Fibroblast of mammary gland (primary cell): ENCODE results near the gene MUC20.
"Not testable (repeated sequence)": the region's sequence is repeated elsewhere in the genome, so short reads cannot be mapped to it uniquely, and the experiment has no call there.

ENCODE experiments used
- DNase-seq: peaks from one replicate; pipeline ENCODE4 v3.0.0-alpha.2; 2010; ENCODE audit warnings: low read depth
- H3K4me3 ChIP-seq: 2 replicates; pipeline ENCODE4 v1.5.1; 2011; ENCODE audit warnings: low read depth, mild to moderate bottlenecking, low read length, moderate library complexity; ENCODE audit not compliant: control insufficient read depth
- TF ChIP-seq, protein P1 (sequence below): conservative IDR thresholded peaks from 2 replicates; pipeline ENCODE4 v1.5.1; 2011; ENCODE audit warnings: low read depth, low read length, inconsistent platforms; ENCODE audit not compliant: control insufficient read depth, insufficient read depth

Gene MUC20

DNA sequence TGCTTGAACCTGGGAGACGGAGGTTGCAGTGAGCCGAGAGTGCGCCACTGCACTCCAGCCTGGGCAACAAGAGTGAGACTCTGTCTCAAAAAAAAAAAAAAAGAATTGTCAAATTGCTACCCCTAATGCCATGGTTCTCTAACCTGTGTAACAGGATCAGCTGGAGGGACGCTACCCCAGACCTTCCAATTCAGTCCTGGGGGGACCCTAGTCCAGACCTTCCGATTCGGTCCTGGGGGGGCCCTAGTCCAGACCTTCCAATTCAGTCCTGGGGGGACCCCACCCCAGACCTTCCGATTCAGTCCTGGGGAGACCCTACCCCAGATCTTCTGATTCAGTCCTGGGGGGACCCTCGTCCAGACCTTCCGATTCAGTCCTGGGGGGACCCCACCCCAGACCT is 29.8 kb upstream of the MUC20 start:
- DNase-seq, result no peak
- TF ChIP-seq, protein P1, sequence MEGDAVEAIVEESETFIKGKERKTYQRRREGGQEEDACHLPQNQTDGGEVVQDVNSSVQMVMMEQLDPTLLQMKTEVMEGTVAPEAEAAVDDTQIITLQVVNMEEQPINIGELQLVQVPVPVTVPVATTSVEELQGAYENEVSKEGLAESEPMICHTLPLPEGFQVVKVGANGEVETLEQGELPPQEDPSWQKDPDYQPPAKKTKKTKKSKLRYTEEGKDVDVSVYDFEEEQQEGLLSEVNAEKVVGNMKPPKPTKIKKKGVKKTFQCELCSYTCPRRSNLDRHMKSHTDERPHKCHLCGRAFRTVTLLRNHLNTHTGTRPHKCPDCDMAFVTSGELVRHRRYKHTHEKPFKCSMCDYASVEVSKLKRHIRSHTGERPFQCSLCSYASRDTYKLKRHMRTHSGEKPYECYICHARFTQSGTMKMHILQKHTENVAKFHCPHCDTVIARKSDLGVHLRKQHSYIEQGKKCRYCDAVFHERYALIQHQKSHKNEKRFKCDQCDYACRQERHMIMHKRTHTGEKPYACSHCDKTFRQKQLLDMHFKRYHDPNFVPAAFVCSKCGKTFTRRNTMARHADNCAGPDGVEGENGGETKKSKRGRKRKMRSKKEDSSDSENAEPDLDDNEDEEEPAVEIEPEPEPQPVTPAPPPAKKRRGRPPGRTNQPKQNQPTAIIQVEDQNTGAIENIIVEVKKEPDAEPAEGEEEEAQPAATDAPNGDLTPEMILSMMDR, result no peak
- H3K4me3 ChIP-seq, result no peak overlapping the region

DNA sequence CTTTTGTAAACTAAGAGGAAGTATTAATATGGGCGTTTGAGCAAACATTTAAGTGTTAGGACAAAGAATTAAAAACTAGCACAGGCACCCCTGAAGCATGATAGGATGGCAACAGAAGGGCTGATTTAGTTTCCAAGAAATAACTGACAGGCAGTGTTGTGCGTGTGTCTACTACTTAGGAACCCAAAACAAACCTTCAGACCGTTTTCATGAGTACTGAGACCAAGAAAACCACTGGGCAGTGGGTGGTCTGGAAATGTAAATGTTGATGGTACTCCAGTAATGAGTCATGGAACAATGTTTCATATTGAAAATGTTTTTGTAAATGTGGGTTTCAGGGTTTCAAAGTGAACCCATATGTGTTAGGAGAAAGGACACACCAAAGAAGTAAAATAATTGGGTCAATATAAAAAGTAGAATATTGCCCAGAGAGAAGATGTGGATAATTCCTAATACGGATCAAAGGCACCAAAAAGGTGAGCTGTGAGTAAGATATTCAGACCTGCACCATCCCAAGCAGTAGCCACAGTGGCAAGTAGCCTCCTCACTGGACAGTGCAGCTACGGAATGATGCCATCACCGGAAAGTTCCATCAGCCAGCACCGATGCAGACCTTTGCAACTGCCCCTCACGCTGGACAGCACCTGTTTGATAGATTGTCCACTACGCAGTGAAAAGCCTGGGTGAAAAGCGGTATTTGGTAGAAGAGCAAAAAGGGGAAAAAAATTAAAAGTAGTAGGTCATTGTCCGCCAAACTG is 29.0 kb upstream of the MUC20 start:
- not testable (repeated sequence) for DNase-seq, H3K4me3 ChIP-seq

DNA sequence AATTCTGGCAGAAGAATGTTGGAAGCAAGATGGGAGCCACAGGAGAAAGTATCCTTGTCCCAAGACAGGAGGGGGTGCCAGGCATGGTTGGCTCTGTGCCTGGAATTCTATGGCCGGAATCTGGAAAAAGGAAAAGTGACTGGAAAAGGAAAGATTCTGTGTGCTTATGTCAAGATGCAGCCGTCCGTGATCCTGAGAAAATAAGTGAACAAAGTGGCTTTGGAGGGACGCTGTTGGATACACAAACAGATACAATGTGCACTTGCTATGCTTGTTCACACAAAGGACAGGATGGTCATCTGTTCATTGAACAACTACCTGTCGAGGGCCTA is 28.5 kb upstream of the MUC20 start:
- DNase-seq, result no peak
- no peak overlapping the region for H3K4me3 ChIP-seq
- TF ChIP-seq, protein P1, result no peak

DNA sequence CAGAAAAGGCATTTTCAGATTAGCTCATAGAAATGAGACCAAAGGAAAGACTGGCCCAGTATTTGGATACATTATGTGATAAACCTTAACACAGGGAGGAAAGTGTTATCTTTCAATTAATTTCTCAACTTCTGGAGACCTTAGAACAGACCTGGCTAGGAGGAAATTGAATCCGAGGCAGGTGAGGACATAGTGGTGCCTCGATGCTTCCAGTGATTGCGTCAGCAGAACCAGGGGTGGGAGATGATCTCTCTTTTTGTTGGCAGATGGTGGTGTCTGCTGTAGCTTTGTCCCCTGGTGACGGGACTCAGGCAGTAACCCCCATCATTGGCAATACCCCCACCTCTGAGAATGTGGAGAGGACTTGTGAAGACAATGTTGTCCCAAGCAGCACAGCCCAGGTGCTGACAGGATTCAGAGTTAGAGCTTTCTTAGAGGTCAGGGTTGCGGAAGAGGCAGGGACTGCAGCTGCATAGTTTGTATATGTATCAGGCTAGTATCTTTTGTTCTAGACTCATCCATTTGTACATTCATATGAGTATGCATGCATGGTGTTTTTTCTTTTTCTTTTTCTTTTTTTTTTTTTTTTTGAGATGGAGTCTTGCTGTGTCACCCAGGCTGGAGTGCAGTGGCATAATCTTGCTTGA is 27.9 kb upstream of the MUC20 start:
- no peak overlapping the region for H3K4me3 ChIP-seq
- TF ChIP-seq, protein P1, result no peak
- no peak for DNase-seq

DNA sequence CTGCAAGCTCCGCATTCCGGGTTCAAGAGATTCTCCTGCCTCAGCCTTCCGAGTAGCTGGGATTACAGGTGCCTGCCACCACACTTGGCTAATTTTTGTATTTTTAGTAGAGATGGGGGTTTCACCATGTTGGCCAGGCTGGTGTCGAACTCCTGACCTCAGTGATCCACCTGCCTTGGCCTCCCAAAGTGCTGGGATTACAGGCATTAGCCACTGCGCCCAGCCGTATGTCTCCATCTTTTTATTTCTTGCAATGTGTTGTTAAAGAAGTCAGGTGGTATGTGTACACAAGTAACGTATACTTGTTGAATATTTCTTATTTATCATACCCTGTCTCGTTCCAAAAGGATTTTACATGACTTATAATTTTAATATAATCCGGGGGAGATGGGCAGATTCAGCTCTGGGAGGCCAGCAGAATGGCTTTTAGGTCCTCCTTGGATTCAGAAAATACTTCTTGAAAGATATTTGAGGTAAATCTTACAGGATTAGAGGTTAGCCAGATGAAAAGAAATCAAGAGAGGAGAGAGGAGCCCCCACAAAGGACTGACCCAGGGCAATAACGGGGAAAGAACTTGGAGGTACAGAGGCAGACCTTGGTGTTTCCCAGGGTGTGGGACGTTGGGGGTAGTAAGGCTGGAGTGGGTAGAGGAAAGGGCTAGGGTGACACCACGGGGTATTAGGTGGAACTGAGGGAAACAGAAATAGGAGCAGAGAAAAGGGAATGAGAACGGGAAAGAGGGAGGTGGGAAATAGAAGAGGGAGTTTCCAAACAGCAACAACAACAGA is 27.2 kb upstream of the MUC20 start:
- TF ChIP-seq, protein P1, result no peak
- DNase-seq, result no peak
- H3K4me3 ChIP-seq, result no peak overlapping the region

DNA sequence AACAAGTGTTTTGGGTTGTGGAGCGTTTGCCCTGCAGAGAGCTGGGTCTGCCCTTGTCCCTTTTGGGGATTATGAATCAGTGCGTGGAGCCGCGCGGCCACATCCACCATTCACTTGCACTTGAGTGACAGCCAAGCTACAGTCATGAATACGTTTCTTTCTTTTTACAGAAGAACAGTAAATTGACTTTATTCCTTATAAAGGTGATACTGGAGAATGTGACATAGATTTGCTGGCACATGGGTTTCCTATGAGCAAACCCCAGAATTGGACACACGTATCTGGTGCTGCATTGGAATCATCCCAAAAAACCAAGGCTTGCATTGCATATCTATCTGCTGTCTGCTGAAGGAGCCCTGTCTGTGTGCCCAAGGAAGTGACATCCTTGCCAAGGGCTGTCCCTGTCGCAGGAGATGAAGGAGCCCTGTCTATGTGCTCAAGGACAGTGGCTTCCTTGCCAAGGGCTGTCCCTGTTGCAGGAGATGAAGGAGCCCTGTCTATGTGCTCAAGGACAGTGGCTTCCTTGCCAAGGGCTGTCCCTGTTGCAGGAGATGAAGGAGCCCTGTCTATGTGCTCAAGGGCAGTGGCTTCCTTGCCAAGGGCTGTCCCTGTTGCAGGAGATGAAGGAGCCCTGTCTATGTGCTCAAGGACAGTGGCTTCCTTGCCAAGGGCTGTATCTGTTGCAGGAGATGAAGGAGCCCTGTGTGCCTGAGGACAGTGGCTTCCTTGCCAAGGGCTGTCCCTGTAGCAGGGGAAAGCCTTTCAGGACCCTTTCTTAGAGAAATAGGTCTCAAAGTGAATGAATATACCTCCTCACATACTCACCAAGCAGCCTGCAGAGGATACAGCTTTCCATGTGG is 26.3 kb upstream of the MUC20 start:
- DNase-seq, H3K4me3 ChIP-seq: not testable (repeated sequence)

DNA sequence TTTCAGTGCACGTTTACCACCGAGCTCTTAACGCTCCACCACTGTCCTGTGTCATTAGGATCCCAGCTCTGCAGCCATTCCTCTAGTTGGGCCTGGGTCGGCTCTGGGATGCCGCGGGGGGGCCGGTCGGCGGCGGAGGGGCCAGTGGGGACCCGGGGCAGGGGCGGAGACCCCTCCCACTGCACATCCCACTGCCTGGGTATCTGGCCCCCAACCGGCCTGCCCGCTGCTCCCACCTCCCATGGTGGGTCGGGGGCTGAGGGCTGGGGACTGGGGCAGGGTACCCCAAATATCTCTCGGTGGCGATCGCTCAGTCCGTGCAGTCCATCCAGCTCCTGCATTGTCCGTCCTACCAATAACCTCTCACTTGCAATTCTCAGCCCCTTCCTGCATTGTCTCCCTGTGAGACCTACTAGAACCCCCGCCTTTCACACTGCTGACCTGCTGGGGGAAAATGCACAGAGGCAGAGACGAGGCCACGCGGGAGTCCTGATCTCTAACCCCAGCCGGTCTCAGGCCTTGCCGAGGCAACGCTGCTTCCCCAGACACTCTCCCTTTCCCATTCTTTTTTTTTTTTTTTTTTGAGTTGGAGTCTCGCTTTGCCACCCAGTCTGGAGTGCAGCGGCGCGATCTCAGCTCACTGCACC is 24.0 kb upstream of the MUC20 start:
- DNase-seq, result no peak
- H3K4me3 ChIP-seq, result no peak overlapping the region
- TF ChIP-seq, protein P1, result no peak
